ENCODE results near the gene PTPRK.
"Not testable (repeated sequence)": the region's sequence is repeated elsewhere in the genome, so short reads cannot be mapped to it uniquely, and the experiment has no call there.

The PTPRK gene

GRCh38 chr6:127990074-127990473 lies 530.3 kb downstream of the PTPRK start:
- TF ChIP-seq CTCF (IDR thresholded peaks at IDR 0.05; ENCODE audit: low read depth, low read length): no peak
- DNase-seq (ENCODE audit: extremely low read depth, low read depth): no peak

GRCh38 chr6:127980996-127981395 lies 539.4 kb downstream of the PTPRK start:
- no peak for DNase-seq (ENCODE audit: extremely low read depth, low read depth)
- no peak for TF ChIP-seq CTCF (IDR thresholded peaks at IDR 0.05; ENCODE audit: low read depth, low read length)

- DNase-seq (ENCODE audit: extremely low read depth, low read depth): not testable (repeated sequence)
Measured at GRCh38 chr6:127978185-127978584, 542.2 kb downstream of the PTPRK start.

GRCh38 chr6:127976796-127977195 lies 543.6 kb downstream of the PTPRK start:
- no peak for DNase-seq (ENCODE audit: extremely low read depth, low read depth)
- TF ChIP-seq CTCF (IDR thresholded peaks at IDR 0.05; ENCODE audit: low read depth, low read length): no peak

- DNase-seq (ENCODE audit: extremely low read depth, low read depth): no peak
- no peak for TF ChIP-seq CTCF (IDR thresholded peaks at IDR 0.05; ENCODE audit: low read depth, low read length)
Measured at GRCh38 chr6:127976111-127976510, 544.3 kb downstream of the PTPRK start.

GRCh38 chr6:127972815-127973214 lies 547.6 kb downstream of the PTPRK start:
- DNase-seq (ENCODE audit: extremely low read depth, low read depth): no peak

GRCh38 chr6:127971945-127972391 lies 548.4 kb downstream of the PTPRK start:
- no peak for TF ChIP-seq CTCF (IDR thresholded peaks at IDR 0.05; ENCODE audit: low read depth, low read length)
- DNase-seq (ENCODE audit: extremely low read depth, low read depth): no peak

More at GRCh38 chr6:127972815-127973214, 547.6 kb downstream of the PTPRK start:
- TF ChIP-seq CTCF (IDR thresholded peaks at IDR 0.05; ENCODE audit: low read depth, low read length): no peak

- no peak for TF ChIP-seq CTCF (IDR thresholded peaks at IDR 0.05; ENCODE audit: low read depth, low read length)
- DNase-seq (ENCODE audit: extremely low read depth, low read depth): no peak
Measured at GRCh38 chr6:127971386-127971785, 549.0 kb downstream of the PTPRK start.

Data from AG09319 (cell line).